Activated CD4-positive, alpha-beta T cell treated with anti-CD3 and anti-CD28 coated beads, Interleukin-2, amount 50 U/mL, for 1 hour (primary cell): ENCODE results near the gene MAP3K5.
"Not testable (repeated sequence)": the region's sequence is repeated elsewhere in the genome, so short reads cannot be mapped to it uniquely, and the experiment has no call there.

Experiments
- DNase-seq: peaks from one replicate; pipeline ENCODE4 v3.0.0-alpha.2; 2020

The MAP3K5 gene

DNA sequence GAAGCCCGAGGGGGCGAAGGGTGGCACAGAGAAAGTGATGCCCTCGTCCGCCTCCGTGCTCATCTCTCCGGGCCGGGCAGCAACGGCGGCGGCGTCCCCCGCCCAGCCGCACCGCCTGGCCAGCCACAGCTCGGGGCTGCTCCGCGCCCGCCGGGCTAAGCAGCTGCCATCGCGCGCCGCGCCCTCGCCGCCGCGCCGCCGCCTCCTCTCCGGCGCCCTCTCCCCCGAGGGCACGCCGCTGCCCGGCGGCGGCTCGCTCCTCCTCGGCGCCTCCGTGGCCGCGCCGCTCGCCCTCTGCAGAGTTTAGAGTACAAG lies 225 bp downstream of the MAP3K5 start:
- no peak for DNase-seq

DNA sequence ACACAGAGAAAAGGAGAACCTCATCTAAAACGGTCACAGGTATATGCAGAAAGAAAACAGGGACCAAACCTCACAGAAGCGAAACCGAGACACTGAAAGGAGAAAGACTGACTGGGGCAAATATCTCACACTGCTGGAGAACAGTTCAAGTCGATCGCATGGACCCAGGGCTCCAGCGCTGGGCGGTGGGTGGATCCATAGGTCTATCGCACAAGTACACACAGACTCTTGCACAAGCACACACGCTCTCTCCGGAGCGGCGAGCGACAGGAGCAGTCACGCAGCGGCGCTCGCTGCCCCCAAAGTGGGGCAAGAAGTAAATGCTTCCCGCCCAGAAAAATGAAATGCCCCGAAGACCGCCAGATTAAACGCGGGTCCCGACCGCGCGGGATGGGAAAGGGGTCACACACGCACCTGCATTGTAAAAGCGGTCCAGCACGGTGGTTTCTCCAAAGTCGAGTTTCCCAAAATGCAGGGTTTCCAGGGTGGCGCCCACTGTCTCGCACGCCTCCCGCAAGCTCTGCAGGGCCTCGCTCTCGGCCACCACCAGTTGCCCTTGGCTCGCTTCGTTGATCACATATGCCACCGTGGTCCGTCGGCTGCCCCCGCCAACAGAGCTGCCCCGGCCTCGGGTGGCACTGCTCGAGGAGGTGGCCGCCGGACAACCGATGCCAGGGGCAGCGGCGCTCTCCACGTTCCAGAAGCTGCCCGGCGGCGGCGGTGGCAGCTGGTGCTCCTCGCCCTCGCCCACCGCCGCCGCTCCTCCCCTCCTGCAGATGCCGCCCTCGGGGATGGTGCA lies 782 bp downstream of the MAP3K5 start:
- DNase-seq: peak; percentile 47

DNA sequence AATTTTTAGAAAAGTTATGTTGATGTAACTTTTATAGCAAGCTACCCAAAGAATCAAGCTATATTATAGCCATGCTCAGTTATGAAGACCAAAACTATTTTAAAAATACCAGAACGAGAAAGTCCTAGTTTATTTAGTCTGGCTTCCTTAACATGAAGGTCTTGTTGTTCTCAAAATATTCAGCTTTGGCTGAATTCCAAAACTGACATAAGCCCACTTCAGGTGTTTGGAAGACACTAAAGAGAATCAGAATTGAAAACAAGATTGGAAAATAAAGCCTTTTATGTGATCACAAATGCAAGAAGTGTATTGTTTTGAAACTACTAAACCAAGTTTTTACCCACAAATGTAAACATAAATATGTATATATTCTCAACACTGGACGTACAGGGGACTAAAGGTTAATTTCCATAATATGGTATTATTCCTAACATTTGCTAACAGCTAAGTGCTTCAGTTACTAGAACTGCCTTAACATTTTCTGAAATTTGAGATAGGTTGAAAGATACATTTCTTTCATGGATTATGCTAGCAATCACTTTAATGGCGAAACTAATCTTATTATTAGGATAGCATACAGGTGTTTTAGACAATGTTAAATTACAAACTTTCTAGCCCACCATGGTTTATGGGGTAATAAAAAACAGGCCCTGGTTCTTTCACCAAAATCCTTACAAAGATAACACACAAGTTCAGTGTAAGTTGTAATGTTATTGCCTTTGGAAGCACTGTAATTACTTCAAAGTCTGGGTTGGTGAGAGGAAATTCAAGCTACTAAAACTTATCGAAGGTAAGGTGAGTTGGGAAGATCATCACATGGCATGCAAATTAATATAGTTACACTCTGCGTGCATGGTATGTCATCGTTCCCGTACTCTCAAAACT lies 1.6 kb downstream of the MAP3K5 start:
- DNase-seq: no peak

DNA sequence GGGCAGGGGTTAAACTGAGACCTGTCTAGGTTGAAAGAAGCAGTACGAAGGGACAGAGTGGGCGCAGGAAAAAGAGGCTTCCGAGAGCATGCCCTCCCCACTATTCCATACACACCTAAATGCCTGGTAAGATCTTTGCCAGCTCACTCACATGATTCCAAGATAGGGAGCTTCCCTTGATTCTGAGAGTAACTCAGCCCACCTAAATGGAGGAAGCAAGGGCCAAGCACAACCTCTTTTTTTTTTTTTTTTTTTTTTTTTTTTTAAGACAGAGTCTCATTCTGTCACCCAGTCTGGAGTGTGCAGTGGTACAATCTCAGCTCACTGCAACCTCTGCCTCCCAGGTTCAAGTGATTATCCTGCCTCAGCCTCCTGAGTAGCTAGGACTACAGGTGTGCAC lies 2.8 kb downstream of the MAP3K5 start:
- not testable (repeated sequence) for DNase-seq

DNA sequence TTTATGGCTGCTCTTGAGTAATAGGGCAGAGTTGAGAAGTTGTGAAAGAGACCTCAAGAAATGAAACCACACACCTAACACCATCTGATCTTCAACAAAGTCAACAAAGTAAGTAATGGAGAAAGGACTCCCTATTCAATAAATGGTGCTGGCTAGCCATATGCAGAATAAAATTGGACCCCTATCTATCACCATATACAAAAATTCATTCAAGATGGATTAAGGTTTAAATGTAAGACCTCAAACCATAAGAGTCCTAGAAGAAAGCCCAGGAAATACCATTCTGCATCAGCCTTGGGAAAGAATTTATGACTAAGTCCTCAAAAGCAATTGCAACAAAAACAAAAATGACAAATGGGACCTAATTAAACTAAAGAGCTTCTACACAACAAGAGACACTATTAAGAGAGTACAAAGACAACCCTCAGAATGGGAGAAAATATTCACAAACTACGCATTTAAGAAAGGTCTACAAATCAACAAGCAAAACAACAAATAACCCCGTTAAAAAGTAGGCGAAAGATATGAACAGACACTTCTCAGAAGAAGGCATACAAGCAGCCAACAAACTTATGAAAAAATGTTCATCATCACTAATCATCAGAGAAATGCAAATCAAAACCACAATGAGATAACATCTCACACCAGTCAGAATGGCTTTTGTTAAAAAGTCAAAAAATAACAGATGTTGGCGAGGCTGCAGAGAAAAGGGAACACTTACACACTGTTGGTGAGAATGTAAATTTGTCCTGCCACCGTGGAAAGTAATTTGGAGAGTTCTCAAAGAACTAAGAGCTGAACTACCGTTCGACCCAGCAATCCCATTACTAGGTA lies 4.0 kb downstream of the MAP3K5 start:
- no peak for DNase-seq

DNA sequence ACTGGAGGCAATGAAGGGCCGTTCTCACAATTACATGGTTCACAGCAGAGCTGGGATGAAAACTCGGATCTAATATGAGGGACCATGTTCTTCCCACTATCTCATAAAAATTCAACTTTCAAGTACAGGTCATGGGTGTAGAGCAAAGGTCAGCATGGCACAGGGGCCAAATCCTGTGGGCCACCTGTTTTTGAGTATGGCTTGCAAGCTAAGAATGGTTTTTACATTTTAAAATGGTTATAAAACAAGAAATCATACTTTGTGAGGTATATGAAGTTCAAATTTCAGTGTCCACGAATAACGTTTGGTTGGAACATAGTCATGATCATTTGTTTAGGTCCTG lies 4.6 kb downstream of the MAP3K5 start:
- DNase-seq: no peak

DNA sequence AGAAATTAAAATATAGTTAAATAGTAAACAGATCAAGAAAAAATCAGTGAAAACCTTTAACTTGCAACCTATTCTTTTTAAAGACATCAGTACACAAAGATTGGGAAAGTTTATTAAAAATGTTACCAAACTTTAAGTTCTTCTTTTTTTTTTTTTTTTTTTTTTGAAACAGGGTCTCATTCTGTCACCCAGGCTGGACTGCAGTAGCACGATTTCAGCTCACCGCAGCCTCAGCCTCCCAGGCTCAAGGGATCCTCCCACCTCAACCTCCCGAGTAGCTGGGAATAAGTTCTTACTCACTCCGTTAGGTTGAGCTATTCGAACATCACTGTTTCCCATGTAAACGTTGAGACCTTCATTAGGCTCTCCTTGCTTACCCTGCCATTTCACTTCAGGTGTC lies 5.6 kb downstream of the MAP3K5 start:
- DNase-seq: no peak

DNA sequence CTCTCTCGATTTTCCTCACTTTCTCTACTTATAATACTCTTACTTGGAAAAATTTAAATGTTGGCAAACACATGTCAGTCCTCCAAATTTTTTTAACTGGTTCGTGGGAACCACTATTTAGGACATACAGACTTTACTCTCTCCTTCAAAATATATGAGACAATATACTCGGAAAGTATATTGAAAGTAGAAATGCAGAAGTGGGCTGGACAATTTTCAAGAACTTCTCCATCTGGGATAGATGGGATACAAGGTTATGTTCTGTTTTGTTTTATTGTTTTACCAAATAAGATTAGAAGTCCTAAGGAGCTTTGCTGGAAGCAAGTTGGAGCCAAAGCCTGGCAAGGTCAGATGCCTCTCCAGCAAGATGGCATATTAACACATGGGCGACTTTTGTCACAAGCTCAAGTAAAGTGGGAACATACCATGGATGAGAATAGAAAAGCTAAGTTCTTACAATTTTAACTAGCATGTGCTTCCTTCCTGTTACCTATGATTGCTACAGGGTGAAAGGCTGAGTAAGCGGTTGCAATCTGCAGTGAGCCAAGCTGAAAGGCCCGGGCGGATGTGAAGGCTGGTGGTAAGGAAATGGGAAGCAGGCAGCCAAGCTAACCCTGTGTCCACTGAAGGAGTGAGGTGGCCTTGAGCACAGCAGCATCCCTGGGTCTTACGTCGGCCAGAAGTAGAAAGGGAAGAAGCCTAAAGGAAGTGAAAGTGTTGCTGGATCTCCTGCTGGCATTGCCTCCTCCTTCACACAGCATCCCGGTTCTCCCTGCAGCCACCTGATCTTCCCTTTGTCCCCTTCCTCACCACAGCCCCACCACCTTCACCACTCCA lies 7.1 kb downstream of the MAP3K5 start:
- DNase-seq: peak; percentile 29

DNA sequence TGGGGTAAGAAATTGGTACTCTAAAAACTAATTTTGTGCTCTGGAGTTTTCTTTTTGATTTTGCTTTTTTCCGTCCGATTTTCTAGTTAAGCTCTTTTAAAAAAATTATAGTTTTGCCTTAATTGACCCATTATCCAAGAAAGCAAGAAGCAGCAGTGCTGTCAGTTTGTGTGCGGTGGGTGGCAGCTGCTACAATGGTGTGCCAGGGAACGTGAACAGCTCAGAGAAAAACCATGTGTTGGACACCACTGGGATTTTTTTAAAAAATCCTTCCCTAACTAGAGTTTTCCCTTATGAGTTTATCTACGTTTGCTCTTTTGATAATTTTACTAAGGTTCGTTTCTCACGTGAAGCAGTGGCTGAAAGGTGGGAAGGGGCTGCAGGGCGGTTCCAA lies 8.0 kb downstream of the MAP3K5 start:
- DNase-seq: no peak

DNA sequence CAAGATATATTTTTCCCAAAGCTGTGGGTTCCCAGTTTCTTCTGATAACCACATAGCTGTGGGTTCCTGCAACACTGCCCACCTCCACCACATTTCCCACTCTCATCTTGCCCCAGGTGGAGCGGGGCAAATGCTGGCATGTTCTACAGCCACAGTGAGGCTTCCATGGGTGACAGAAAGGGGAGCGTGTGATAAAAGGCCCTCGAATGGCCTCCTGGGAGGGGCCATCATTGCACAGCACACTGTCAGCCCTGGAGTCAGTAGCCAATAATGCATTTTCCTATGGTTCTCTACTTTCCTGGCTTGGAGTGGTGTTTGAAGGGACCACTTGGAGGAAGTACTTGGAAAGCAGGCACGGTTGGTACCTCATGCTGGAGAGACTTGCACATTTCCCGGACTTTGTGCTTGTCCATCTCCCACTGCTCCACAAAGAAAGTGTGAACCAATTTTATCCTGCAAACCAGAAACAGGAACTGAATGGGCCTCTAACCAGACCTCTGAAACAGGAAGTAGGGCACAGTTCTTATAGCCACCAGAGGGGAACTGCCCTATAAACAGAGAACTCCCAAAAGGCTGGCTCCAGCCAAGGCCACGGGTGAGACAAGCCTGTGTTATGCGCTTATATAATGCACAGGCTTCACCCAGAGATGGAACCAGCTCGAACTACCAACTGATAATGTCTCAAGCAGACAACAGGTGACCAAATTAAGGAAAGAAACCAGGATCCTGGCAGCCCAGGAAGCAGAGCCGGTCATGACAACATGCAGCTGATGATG lies 8.6 kb downstream of the MAP3K5 start:
- DNase-seq: no peak

DNA sequence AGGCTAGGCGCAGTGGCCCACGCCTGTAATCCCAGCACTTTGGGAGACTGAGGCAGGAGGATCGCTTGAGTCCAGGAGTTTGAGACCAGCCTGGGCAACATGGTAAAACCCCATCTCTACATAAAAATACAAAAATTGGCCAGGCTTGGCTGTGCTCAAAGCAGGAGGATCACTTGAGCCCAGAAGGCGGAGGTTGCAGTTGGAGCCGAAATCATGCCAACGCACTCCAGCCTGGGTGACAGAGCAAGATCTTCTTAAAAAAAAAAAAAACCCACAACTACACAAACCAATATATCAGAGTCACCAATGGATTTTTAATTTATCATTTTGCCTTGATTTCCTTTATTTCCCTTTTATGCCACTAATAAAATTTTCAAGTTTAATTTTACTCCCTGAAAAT lies 9.3 kb downstream of the MAP3K5 start:
- no peak for DNase-seq

DNA sequence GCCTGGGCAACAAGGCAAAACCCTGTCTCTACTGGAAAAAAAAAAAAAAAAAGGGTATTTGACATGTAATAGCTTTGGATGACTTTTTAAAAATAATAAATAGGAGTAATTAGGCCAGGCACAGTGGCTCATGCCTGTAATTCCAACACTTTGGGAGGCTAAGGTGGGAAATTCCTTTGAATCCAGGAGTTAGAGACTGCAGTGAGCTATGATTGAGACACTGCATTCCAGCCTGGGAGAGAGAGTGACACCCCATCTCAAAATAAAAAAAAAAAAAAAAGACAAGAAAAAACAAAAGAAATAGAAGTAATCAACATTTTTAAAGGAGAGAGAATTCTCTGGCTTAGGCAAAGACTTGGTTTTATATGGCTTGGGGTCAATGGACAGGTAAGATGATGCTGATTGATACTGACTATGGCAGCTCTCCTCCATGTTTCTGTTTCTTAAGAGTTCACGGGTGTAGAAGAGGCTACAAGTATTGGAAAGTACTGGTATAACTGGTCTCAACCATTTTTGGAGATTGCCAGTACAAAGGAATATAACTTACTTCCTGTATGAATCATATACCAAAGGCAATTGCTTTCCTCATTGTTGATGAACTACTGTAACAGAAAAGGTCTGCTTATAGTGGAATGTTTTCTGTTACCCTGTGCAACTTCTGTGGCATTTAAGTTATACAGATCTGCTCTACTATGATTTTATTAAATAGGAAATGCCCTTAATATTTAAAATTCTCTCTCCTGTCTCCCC lies 10.1 kb downstream of the MAP3K5 start:
- DNase-seq: no peak

DNA sequence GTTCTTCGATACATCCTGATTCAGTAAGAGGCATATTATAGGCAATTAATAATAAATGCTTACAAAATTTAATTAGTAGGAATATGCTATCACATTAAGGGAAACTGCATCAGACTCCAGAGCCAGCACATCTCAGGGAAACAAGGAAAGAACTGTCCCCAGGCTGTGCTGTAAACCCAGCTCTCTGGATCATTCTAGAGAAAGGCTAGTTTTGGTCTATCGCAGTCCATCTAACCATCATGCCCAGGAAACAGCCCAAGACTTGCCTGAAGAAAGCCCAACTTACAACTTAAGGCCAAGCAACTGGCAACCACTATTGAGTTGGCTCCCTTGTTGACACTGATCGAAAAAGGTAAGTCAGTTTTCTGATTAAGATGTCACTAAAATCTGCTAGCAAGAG lies 11.3 kb downstream of the MAP3K5 start:
- no peak for DNase-seq

DNA sequence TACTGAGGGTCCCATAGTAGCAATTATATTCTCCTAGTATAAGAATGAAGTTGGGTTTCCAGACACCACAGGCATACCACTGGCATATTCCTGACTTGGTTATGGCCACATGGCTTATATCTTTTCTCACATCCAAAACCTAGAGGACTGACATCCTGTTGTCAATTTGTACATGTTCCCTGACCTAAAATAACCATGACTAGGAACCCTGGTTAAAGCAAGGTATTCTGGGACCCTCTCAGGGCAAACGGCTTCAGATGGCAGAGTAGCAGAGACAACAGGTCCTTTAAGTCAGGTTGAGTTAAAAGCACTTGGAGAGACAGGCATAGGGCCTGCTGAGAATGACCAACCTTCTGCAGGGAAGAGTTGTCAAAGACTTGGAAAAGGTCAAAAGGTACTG lies 12.6 kb downstream of the MAP3K5 start:
- no peak for DNase-seq

DNA sequence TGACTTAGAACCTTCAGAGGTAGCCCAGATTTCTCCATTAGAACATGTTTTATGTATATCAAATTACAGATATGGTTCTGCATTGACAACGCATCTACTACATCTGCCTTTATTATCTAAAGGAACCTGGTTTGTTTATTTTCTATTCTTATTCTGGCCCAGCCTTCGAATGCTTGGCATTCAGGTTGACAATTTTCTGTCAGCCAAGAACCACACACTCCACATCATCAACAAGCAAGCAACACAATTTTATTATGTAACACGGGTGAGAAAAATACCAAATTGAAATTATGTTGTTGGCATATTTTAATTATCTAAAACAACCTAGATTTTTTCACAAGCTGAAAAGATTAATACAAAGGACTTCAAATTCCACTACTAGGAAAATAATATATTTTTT lies 14.6 kb downstream of the MAP3K5 start:
- DNase-seq: no peak

DNA sequence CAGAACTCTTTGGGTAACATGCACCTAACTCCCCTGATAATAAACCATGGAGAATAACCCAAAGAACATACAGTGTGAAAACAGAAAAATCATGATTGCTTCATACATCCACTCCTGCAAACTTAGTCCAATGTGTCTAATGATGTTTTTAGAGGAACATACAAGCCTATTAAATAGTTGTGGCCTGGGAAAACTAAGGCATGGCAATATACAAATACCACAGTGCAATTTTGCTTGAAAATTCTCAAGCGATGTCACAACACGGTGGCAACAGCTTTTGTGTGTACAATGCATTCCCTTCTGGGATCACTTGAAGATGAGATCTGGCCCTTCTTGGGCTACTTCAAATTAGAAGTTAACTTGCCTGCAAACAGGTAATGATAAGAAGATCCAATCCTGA lies 16.7 kb downstream of the MAP3K5 start:
- DNase-seq: no peak

DNA sequence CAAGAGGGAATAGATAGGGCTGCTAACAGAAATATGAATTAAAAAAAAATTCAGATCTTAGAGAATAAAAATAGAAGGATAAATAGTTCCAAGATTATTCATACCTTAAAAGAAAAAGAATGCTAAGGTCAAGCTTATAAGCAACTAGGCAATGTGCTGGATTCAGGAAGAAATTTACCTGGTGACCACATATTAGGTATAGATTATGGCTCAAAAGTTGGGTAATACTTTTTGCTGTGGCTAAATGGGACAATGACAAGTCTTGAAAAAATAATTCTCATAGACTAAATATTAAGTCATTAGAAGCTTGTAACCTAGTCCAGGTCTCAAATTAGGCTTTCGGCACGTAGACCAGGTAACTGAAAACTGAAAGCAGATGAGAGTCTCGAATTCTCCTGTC lies 17.2 kb downstream of the MAP3K5 start:
- no peak for DNase-seq

DNA sequence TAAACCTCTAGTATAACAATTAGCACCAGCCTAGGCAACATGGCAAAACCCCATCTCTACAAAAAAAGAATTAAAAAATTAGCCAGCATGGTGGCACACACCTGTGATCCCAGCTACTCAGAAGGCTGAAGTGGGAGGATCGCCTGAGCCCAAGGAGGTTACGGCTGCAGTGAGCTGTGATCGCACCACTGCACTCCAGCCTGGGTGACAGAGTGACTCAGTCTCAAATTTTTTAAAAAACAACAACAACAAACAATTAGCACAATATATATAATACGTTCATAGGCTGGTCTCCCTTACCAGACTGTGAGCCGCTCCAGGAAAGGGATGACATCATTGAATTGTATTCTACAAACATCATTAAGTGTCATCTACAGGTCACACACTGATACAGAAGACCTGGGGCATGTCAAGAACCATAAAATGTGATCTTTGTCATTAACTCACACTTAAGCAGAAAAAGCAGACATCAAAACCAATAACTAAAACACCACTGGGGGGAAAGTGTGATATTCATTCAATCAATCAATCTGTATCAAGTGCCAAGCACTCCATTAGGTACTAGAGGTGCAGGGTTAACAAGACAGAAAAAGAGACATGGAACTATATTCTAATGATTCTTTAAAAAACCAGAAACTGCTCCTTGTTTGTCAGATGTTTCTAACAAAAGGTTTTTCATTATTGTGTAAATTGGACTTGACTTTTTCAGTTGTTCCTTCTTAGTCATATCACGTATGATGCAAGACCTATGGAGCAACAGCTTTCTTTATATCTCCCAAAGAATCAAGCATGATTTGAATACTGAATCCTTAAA lies 17.8 kb downstream of the MAP3K5 start:
- no peak for DNase-seq

DNA sequence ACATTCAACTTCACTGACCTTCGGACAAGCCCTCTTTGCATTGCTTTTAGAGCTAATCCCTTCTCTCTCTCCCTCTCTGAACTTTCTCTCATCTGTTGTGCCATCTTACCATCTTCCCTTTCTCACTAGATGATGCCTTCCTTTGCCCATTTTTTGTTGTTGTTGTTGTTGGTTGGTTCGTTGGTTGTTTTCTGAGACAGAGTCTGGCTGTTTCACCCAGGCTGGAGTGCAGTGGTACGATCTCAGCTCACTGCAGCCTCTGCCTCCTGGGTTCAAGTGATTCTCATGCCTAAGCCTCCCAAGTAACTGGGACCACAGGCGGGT lies 18.8 kb downstream of the MAP3K5 start:
- DNase-seq: no peak

DNA sequence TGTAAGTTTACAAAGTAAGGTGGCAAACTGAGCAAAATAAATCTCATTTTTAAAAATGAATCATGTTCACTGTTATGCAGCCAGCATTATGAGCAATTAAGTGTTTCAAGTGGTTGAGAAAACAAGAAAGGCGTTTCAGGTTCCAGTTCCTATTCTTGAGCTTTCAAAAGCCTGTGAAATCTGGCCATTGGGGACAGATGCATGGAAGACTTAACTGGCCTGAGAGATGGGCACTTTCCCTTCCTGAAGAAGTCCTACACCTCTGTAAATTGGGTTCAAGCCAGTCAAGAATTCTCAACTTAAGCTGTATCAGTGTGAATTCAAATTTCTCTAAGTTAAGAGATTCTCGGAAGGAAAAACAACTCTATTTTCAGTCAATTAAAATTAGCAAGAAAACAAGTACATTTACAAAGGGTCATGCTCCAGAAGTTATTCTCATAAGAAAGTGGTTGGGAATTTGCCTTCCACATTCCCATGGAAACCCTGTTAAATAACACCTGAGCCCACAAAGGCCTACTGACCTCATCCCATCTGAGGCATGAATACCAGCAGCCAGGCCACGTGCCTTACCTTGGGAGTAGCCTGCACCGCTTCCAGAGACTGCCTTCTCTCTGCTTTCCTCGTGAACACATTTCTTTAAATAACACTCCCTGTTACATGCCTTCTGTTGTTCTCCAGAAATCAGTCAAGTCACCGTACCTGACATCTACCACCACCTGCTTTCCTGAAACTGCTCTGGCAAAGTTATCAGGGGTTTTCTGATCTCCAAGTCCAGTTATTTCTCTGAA lies 19.4 kb downstream of the MAP3K5 start:
- DNase-seq: no peak
